GM12878 (cell line): ENCODE data around the gene ABRACL. TPM values are rescaled to one million over a fixed set of nuclear protein-coding genes. Genes with fewer than 3 reads are reported as not detected.

Experiments used
- ATAC-seq: fragments of 200-7000 bp; cut with Tn5 transposase; 3 replicates; pipeline ENCODE4 v1.9.1; 2020; ENCODE audit warnings: mild to moderate bottlenecking, moderate library complexity
- BruUV-seq: library from RNA; stranded (reverse); fragments of 400-500 nt; replicated peaks from 2 replicates; lab custom pipeline; 2021; lab: Mats Ljungman, UMichigan
- CTCF ChIA-PET: fragments of 300-600 bp; sonication (Branson Sonifier 250); formaldehyde crosslinking; extraction: SDS; loops from one replicate; lab custom pipeline; 2021; ENCODE audit warnings: inconsistent platforms; lab: Yijun Ruan, JAX
- POLR2A ChIA-PET: fragments of 350-600 bp; formaldehyde crosslinking; extraction: SDS; loops from one replicate; lab custom pipeline; 2021; ENCODE audit warnings: inconsistent platforms; lab: Charles Lee
- RAD21 ChIA-PET: fragments of 300-600 bp; sonication (Branson Sonifier 250); formaldehyde crosslinking; loops from one replicate; lab custom pipeline; 2023; ENCODE audit warnings: antibody characterized with exemption; ENCODE audit not compliant: unreplicated experiment; lab: Charles Lee
- SMC1A ChIA-PET: fragments of 300-600 bp; sonication (Branson Sonifier 250); formaldehyde crosslinking; loops from one replicate; lab custom pipeline; 2023; ENCODE audit not compliant: unreplicated experiment, uncharacterized antibody; lab: Charles Lee
- DNase-seq: peaks from one replicate; pipeline ENCODE4 v3.0.0-alpha.2; 2011; ENCODE audit warnings: low read depth, low spot score
- FAIRE-seq: peaks from 3 replicates; lab custom pipeline; 2011; peaks lifted over from hg19 to GRCh38; lab: Jason Lieb, UNC
- H2AFZ ChIP-seq: 2 replicates; pipeline ENCODE4 v1.6.0; 2011; ENCODE audit warnings: low read depth, low read length, control low read depth; ENCODE audit not compliant: control insufficient read depth
- H3K27ac ChIP-seq: 2 replicates; pipeline ENCODE4 v1.5.1; 2011; ENCODE audit warnings: control low read depth; ENCODE audit not compliant: control insufficient read depth, insufficient read depth
- H3K27me3 ChIP-seq, 2 experiments: replicated peaks in 1 of 2; 2 replicates each; pipeline versions ENCODE4 v1.6.0 to v1.6.1; 2011; ENCODE audit warnings: low read length in 1 of 2; ENCODE audit not compliant: control insufficient read depth in 2 of 2, insufficient read depth in 2 of 2
- H3K36me3 ChIP-seq, 2 experiments: 2 replicates each; pipeline ENCODE4 v1.5.1; 2011; ENCODE audit warnings: low read length in 1 of 2; ENCODE audit not compliant: control insufficient read depth in 2 of 2, insufficient read depth in 2 of 2
- H3K4me1 ChIP-seq: 2 replicates; pipeline ENCODE4 v1.6.1; 2011; ENCODE audit warnings: mild to moderate bottlenecking, low read length, moderate library complexity, mixed read lengths; ENCODE audit not compliant: control insufficient read depth, insufficient read depth
- H3K4me2 ChIP-seq: 2 replicates; pipeline ENCODE4 v1.6.0; 2011; ENCODE audit warnings: control low read depth; ENCODE audit not compliant: control insufficient read depth, insufficient read depth
- H3K4me3 ChIP-seq: fragments of 200-600 bp; sonication (generic); 2 replicates; pipeline ENCODE4 v1.5.1; 2016
- H3K79me2 ChIP-seq: 2 replicates; pipeline ENCODE4 v1.6.0; 2011; ENCODE audit warnings: low read length; ENCODE audit not compliant: control insufficient read depth, insufficient read depth
- H3K9ac ChIP-seq: 2 replicates; pipeline ENCODE4 v1.8.0; 2011; ENCODE audit warnings: low read length, control low read depth, mixed read lengths; ENCODE audit not compliant: control insufficient read depth, insufficient read depth
- H3K9me3 ChIP-seq: replicated peaks from 3 replicates; pipeline ENCODE4 v1.5.1; 2011; ENCODE audit warnings: mild to moderate bottlenecking, low read length; ENCODE audit not compliant: control insufficient read depth, insufficient read depth
- H4K20me1 ChIP-seq: 2 replicates; pipeline ENCODE4 v1.6.0; 2011; ENCODE audit not compliant: control insufficient read depth, insufficient read depth
- ATF2 ChIP-seq: IDR thresholded peaks from 2 replicates; pipeline ENCODE4 v1.6.1; 2012; ENCODE audit warnings: low read length, inconsistent platforms
- BACH1 ChIP-seq: fragments of 450-650 bp; IDR thresholded peaks from 2 replicates; pipeline ENCODE4 v1.6.1; 2017; ENCODE audit warnings: mild to moderate bottlenecking, borderline replicate concordance
- EGR1 ChIP-seq, 2 experiments: IDR thresholded peaks; 1 replicate in 1 of 2; 2 replicates in 1 of 2; pipeline ENCODE4 v1.6.1; 2011 to 2012; ENCODE audit warnings: low read depth in 2 of 2, low read length in 2 of 2, borderline replicate concordance in 1 of 2, mild to moderate bottlenecking in 1 of 2, moderate library complexity in 1 of 2
- IKZF1 ChIP-seq: fragments of 450-650 bp; conservative IDR thresholded peaks from 2 replicates; pipeline ENCODE4 v1.6.1; 2017; ENCODE audit warnings: antibody characterized with exemption, mild to moderate bottlenecking
- IKZF2 ChIP-seq, 2 experiments: fragments of 450-650 bp; IDR thresholded peaks; 2 replicates each; pipeline ENCODE4 v1.6.1; 2017; ENCODE audit warnings: mild to moderate bottlenecking in 2 of 2, moderate library complexity in 2 of 2
- PAX8 ChIP-seq: fragments of 450-650 bp; IDR thresholded peaks from 2 replicates; pipeline ENCODE4 v1.6.1; 2017; ENCODE audit warnings: mild to moderate bottlenecking, moderate library complexity
- SKIL ChIP-seq: fragments of 450-650 bp; IDR thresholded peaks from 2 replicates; pipeline ENCODE4 v1.6.1; 2017; ENCODE audit warnings: mild to moderate bottlenecking, low read depth, inconsistent platforms; ENCODE audit not compliant: poor library complexity, severe bottlenecking
- ZBTB4 ChIP-seq: fragments of 450-650 bp; formaldehyde crosslinking; IDR thresholded peaks from 2 replicates; pipeline ENCODE4 v1.4.0; 2022; ENCODE audit warnings: mild to moderate bottlenecking, moderate library complexity
- ZBTB40 ChIP-seq: fragments of 450-650 bp; IDR thresholded peaks from 2 replicates; pipeline ENCODE4 v1.6.1; 2016; ENCODE audit warnings: mild to moderate bottlenecking, moderate library complexity, borderline replicate concordance
- WGBS: methylation state at CpG from one replicate; pipeline ENCODE4 v1.1.6; 2016; ENCODE audit warnings: low lambda C conversion rate; ENCODE audit not compliant: insufficient replicate concordance, insufficient coverage; ENCODE audit errors: missing lambda C conversion rate; 5-methylcytosine and 5-hydroxymethylcytosine counted together
- in situ Hi-C: fragments of 300-500 bp; cut with MboI; formaldehyde crosslinking; loops from 9 replicates; pipeline ENCODE4 v1.14.3; 2018; ENCODE audit warnings: mixed read lengths
- intact Hi-C: fragments of 100-400 bp; cut with micrococcal nuclease; formaldehyde crosslinking; loops from one replicate; pipeline ENCODE4 v1.14.2; 2022; ENCODE audit not compliant: unreplicated experiment
- polyA plus RNA-seq, 11 experiments: library from polyadenylated mRNA; depleted of rRNA in 4 of 11; unstranded in 6 of 11; stranded (reverse) in 5 of 11; fragments of >200 nt; fragmentation: Nextera tagmentation in 4 of 11; fragmentation: Illumina TruSeq in 1 of 11; extraction: Ambion mirVana in 4 of 11; extraction: Trizol in 1 of 11; gene quantifications; 1 replicate in 1 of 11; 2 replicates in 10 of 11; pipeline versions ENCODE4 v1.2.1 to v1.2.3, GENCODE V29; 2011 to 2016; ENCODE audit warnings: inconsistent platforms in 2 of 11, missing spikeins in 2 of 11, low read depth in 1 of 11
- total RNA-seq, 4 experiments: library from RNA; depleted of rRNA in 3 of 4; stranded (reverse); fragments of >200 nt in 3 of 4; fragmentation: Illumina TruSeq in 1 of 4; extraction: Trizol in 1 of 4; gene quantifications; 2 replicates each; pipeline versions ENCODE4 v1.2.1 to v1.2.3, GENCODE V29; 2013 to 2021

The ABRACL gene
- total and polyA plus RNA-seq, 10 of the 15 experiments (the other 5 are each of a cell fraction or from before 2014, with no cell fraction given) = 111 to 647 (median 192) TPM

GRCh38 chr6:138989098-138989983 lies 39.2 kb upstream of the ABRACL start (continued):
- TF ChIP-seq SKIL = no peak
- TF ChIP-seq ZBTB4 (CRISPR knock-in tag) = no peak
- no peak for TF ChIP-seq IKZF1
- TF ChIP-seq BACH1 = no peak

- no peak overlapping the region for H3K4me3 ChIP-seq
- ChIA-PET RAD21 (interaction anchor here (1.1 to 1.4 kb wide), 3 partner anchors 175 to 374 kb away, joined by 3 to 5 read pairs (median 4); no protein-coding TSS in a partner anchor), POLR2A (no interaction called here), SMC1A (interaction anchor here (2.0 to 11.4 kb wide), 2 partner anchors 12 to 176 kb away, joined by 4 to 163 read pairs; no protein-coding TSS in a partner anchor), CTCF (interaction anchor here (9.6 kb wide), 1 partner anchor 176 kb away, joined by 166 read pairs; no protein-coding TSS in a partner anchor)
- peaks cover 18% of the 10 kb centered on the region for H3K79me2 ChIP-seq
- in situ Hi-C loops = no loop called here
- no peak for DNase-seq
- H3K9ac ChIP-seq = no peak overlapping the region
- H2AFZ ChIP-seq = no peak overlapping the region
- no peak for ATAC-seq
- H4K20me1 ChIP-seq = no peaks in the 10 kb centered on the region
- H3K4me1 ChIP-seq = no peaks in the 10 kb centered on the region
- WGBS = 74% methylated on average over 5 of the region's 5 CpGs
- FAIRE-seq = no peak
- H3K9me3 ChIP-seq = peaks cover 4% of the 10 kb centered on the region; the same call in 1 of the 3 replicates
- H3K36me3 ChIP-seq = no peaks in the 10 kb centered on the region
- H3K27ac ChIP-seq = no peak overlapping the region
- no peaks in the 10 kb centered on the region for H3K27me3 ChIP-seq
- no peak overlapping the region for H3K4me2 ChIP-seq
- BruUV-seq = no TSS peak
- intact Hi-C loops = no loop called here
- TF ChIP-seq EGR1 (IDR thresholded peaks at IDR 0.05; ENCODE audit: borderline replicate concordance in 1 of 2, low read depth in 2 of 2, low read length in 2 of 2) = no peak
- TF ChIP-seq IKZF2 (IDR thresholded peaks at IDR 0.05) = no peak
- TF ChIP-seq ZBTB40 = no peak
- TF ChIP-seq PAX8 = no peak
- no peak for TF ChIP-seq ATF2
Measured at GRCh38 chr6:138991206-138991605, 37.3 kb upstream of the ABRACL start.
